Suprapubic skin (tissue), 4 donors: ENCODE results near the gene DDA1.

Source experiments
- CTCF ChIP-seq, 2 donors: fragments of 200-600 bp in 1 of 2; fragments of 450-650 bp in 1 of 2; sonication (generic) in 1 of 2; IDR thresholded peaks; one replicate each; pipeline ENCODE4 v1.5.1; 2016 to 2019; ENCODE audit warnings: antibody characterized with exemption in 2 of 2, mild to moderate bottlenecking in 1 of 2, moderate library complexity in 1 of 2
- EP300 ChIP-seq: sonication (generic); formaldehyde crosslinking; IDR thresholded peaks from one replicate; pipeline ENCODE4 v1.6.1; 2017; ENCODE audit warnings: antibody characterized with exemption
- POLR2A ChIP-seq, 2 donors: fragments of 450-650 bp; IDR thresholded peaks; one replicate each; pipeline ENCODE4 v1.6.1; 2017; ENCODE audit warnings: antibody characterized with exemption in 2 of 2, mild to moderate bottlenecking in 2 of 2, moderate library complexity in 2 of 2
- POLR2AphosphoS5 ChIP-seq, 3 donors: sonication (generic); formaldehyde crosslinking; IDR thresholded peaks; one replicate each; pipeline ENCODE4 v1.6.1; 2017; ENCODE audit warnings: antibody characterized with exemption in 3 of 3

- TF ChIP-seq CTCF (IDR thresholded peaks at IDR 0.05) (no peak), POLR2A (IDR thresholded peaks at IDR 0.05) (no peak), POLR2AphosphoS5 (IDR thresholded peaks at IDR 0.05) (no peak), EP300 (no peak)
Observed at GRCh38 chr19:17318966-17319365, 9.6 kb downstream of the DDA1 start.
